K562 (cell line): Measurements from ENCODE around the gene IL4I1. TPM values are rescaled to one million over a fixed set of nuclear protein-coding genes. Genes with fewer than 3 reads are reported as not detected.

Experiments
- ARID3B ChIP-seq: fragments of 250-450 bp; sonication (Bioruptor Pico); IDR thresholded peaks from 2 replicates; pipeline ENCODE4 v1.4.0; 2020; ENCODE audit warnings: borderline replicate concordance
- ETV5 ChIP-seq: sonication (generic); formaldehyde crosslinking; IDR thresholded peaks from 2 replicates; pipeline ENCODE4 v1.4.0; 2020; ENCODE audit warnings: low read depth, mild to moderate bottlenecking, missing genetic modification reagents
- HDGF ChIP-seq: fragments of 450-650 bp; IDR thresholded peaks from 2 replicates; pipeline ENCODE4 v1.6.1; 2016
- MCM3 ChIP-seq: fragments of 450-650 bp; IDR thresholded peaks from 2 replicates; pipeline ENCODE4 v1.6.1; 2016
- MGA ChIP-seq: fragments of 450-650 bp; IDR thresholded peaks from 2 replicates; pipeline ENCODE4 v1.6.1; 2016; ENCODE audit warnings: mild to moderate bottlenecking, moderate library complexity
- ZFP91 ChIP-seq: sonication (generic); formaldehyde crosslinking; IDR thresholded peaks from 2 replicates; pipeline ENCODE4 v1.8.0; 2022; ENCODE audit warnings: mild to moderate bottlenecking, missing genetic modification reagents
- polyA plus RNA-seq, 8 experiments: library from polyadenylated mRNA; depleted of rRNA in 4 of 8; stranded (reverse) in 5 of 8; unstranded in 3 of 8; fragments of >200 nt; fragmentation: Nextera tagmentation in 2 of 8; fragmentation: Illumina TruSeq in 1 of 8; extraction: Ambion mirVana in 2 of 8; extraction: Trizol in 1 of 8; gene quantifications; 2 replicates each; pipeline versions ENCODE4 v1.2.1 to v1.2.3, GENCODE V29; 2011 to 2014; ENCODE audit warnings: inconsistent platforms in 1 of 8, missing spikeins in 1 of 8
- total RNA-seq, 7 experiments: library from RNA; depleted of rRNA in 6 of 7; stranded (reverse); fragments of >200 nt in 6 of 7; fragmentation: Illumina TruSeq in 2 of 7; extraction: Trizol in 2 of 7; gene quantifications; 2 replicates each; pipeline versions ENCODE4 v1.2.1 to v1.2.3, GENCODE V29; 2011 to 2021; ENCODE audit warnings: low replicate concordance in 1 of 7
- TF ChIP-seq, protein P1 (sequence below): fragments of 250-450 bp; sonication (Bioruptor Pico); IDR thresholded peaks from 2 replicates; pipeline ENCODE4 v1.8.0; 2022; ENCODE audit warnings: moderate library complexity, mild to moderate bottlenecking, inconsistent platforms
- TF ChIP-seq, protein P2 (sequence below): fragments of 450-650 bp; IDR thresholded peaks from 2 replicates; pipeline ENCODE4 v1.6.1; 2016; ENCODE audit warnings: antibody characterized with exemption

The IL4I1 gene
- total and polyA plus RNA-seq, 9 of the 15 experiments (the other 6 are each of a cell fraction or from before 2014, with no cell fraction given): 0.06 to 0.95 (median 0.43) TPM; not detected in 2

DNA sequence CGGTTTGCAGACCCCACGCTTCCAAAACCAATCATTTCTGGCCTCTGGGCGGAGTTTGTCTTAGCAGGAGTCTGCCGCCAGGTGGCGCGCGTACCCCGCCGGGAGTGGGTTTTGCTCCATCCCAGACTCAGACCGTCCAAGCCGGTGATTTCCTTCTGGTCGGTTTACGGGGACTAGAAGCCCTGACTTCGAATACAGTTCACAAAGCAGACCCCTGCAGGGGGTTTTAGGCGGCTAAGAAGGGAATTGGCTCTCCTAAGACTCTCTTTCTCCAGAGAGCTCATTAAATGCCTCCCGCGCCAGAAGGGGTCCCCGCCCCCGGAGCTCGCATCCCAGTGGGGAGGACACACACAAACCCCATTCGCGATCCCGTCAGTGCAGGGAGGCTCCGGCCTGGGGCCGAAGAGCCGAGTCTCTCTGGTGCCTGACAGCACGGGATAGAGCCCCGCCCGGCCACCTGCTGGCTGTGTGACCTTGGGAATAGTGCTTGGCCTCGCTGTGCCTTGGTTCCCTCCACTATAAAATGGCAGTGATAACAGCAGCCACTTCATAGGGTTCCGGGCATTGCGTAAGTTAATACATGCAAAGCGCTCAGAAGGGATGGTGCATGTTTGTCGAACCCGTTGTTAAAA lies 41.2 kb upstream of the IL4I1 start (continued):
- TF ChIP-seq MGA (no peak), MCM3 (no peak), HDGF (no peak), ZFP91 (CRISPR knock-in tag) (no peak), ARID3B (CRISPR knock-in tag) (no peak), ETV5 (CRISPR knock-in tag) (0 out of 2 replicates have a peak, but pooled peaks have one; percentile 25)
- TF ChIP-seq, protein P1, sequence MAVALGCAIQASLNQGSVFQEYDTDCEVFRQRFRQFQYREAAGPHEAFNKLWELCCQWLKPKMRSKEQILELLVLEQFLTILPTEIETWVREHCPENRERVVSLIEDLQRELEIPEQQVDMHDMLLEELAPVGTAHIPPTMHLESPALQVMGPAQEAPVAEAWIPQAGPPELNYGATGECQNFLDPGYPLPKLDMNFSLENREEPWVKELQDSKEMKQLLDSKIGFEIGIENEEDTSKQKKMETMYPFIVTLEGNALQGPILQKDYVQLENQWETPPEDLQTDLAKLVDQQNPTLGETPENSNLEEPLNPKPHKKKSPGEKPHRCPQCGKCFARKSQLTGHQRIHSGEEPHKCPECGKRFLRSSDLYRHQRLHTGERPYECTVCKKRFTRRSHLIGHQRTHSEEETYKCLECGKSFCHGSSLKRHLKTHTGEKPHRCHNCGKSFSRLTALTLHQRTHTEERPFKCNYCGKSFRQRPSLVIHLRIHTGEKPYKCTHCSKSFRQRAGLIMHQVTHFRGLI: no peak
- TF ChIP-seq, protein P2, sequence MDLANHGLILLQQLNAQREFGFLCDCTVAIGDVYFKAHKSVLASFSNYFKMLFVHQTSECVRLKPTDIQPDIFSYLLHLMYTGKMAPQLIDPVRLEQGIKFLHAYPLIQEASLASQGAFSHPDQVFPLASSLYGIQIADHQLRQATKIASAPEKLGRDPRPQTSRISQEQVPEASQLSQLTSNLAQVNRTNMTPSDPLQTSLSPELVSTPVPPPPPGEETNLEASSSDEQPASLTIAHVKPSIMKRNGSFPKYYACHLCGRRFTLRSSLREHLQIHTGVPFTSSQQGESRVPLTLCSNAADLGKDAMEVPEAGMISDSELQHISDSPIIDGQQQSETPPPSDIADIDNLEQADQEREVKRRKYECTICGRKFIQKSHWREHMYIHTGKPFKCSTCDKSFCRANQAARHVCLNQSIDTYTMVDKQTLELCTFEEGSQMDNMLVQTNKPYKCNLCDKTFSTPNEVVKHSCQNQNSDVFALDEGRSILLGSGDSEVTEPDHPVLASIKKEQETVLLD: no peak
